GM04503 (cell line): Measurements from ENCODE around the gene HACD2.

Experiments used
- DNase-seq: peaks from one replicate; pipeline ENCODE4 v3.0.0-alpha.2; 2012; ENCODE audit warnings: low read depth

Gene HACD2

GRCh38 chr3:123481071-123481470 lies 103.8 kb downstream of the HACD2 start:
- DNase-seq = no peak

DNA sequence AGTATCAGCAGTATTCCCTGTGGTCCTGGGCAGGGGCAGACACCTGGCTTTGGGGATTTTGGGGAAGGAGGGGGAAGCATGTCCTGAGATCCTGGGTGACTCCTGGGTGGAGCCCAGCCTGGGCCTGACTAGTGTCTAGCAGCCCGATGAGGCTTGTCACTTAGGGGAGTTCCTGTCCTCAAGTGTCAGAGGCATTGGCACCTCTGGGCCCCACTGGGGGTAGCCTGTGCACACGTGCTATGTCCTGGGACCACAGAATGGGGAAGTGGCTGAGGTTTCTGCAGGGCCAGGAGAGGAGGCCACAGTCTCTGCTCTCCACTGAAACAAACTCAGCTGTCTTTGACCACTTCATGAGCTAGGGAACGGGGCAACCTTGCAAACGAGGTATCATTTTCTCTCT lies 104.4 kb downstream of the HACD2 start:
- no peak for DNase-seq

GRCh38 chr3:123479891-123480290 lies 105.0 kb downstream of the HACD2 start:
- DNase-seq = no peak

- no peak for DNase-seq
These were observed 106.5 kb downstream of the HACD2 start for GRCh38 chr3:123478314-123478713.

DNA sequence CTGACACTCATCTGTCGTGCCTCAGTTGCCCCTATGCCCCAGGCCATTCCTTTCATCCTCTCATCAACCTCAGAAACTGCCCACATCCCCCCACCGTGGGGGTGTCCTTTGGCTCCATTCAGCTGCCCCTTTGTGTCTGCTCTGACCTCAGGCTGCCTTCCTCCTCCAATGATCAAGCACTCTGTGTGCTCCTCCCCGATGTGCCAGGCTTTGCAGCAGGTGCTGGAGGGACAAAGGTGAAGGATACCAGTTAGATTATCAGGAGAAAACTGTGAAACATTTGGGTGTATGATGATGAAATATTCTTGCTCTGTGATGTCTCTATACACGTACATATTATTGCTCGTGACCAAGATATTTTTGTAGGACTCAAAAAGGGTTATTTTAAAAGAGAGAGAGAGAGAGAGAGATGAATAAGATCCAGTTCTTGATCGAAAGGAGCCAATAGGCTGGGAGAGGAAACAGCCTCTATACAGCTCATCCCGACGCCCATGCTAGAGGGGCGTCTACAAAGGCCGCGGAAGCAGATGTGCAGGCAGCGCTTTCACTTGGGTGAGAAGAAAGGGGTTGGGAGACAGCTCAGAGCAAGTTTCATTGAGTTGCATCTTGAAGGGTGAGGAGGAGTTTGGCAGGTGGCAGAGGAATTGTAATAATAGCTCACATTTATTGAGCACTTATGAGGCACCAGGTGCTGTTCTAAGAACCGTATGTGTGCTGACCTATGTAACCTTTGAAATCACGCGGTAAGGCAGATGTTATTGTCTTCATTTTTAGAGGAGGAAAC lies 107.7 kb downstream of the HACD2 start:
- DNase-seq = no peak

- DNase-seq = no peak
These were observed 109.1 kb downstream of the HACD2 start for GRCh38 chr3:123475786-123476185.

GRCh38 chr3:123471106-123471505 lies 113.7 kb downstream of the HACD2 start:
- DNase-seq = no peak

GRCh38 chr3:123469323-123469995 lies 115.4 kb downstream of the HACD2 start:
- DNase-seq = no peak

- no peak for DNase-seq
These were observed 117.8 kb downstream of the HACD2 start for GRCh38 chr3:123467046-123467445.

GRCh38 chr3:123464211-123464610 lies 120.6 kb downstream of the HACD2 start:
- DNase-seq = no peak

DNA sequence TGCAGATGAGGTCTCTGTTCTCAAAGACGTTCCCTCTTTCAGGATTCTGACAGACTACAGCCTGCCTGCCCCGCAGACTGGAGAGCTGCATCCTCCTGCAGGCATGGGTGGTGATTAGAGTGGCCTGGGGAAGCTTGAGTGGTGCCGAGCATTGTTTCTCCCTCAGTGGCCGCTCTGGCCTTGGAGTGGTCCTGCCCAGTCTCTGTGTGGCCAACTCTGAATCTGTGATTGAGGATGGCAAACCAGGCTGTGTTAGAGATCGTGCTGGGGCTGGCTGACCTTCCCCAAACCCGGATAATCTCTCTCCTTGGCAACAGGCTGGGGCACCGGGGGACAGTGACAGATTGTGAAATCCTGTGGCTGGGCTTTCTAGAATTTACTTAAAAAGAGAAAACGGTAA lies 125.0 kb downstream of the HACD2 start:
- DNase-seq = no peak

- DNase-seq = no peak
These were observed 126.6 kb downstream of the HACD2 start for GRCh38 chr3:123458255-123458654.

DNA sequence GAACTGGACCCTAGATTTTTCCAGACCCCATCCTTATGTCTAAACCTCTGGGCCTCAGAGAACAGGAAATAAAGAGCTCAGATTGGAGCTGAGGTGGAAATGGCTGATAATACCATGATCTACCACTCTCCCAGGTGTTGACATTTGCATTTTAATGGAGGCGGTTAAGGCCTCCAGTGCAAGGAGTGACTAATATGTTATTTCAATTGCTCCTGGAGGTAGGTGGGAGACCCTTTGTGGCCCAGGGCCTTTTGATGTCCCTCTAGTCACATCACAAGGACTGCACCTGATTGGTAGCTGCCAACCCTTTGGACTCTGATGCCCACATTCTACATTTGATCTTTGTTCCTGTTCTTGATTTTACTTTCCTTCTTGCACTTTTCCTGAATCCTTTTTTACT lies 127.0 kb downstream of the HACD2 start:
- DNase-seq = no peak

GRCh38 chr3:123453675-123454074 lies 131.2 kb downstream of the HACD2 start:
- DNase-seq = no peak

- DNase-seq = no peak
These were observed 133.7 kb downstream of the HACD2 start for GRCh38 chr3:123451186-123451585.

- no peak for DNase-seq
These were observed 134.8 kb downstream of the HACD2 start for GRCh38 chr3:123449997-123450604.

DNA sequence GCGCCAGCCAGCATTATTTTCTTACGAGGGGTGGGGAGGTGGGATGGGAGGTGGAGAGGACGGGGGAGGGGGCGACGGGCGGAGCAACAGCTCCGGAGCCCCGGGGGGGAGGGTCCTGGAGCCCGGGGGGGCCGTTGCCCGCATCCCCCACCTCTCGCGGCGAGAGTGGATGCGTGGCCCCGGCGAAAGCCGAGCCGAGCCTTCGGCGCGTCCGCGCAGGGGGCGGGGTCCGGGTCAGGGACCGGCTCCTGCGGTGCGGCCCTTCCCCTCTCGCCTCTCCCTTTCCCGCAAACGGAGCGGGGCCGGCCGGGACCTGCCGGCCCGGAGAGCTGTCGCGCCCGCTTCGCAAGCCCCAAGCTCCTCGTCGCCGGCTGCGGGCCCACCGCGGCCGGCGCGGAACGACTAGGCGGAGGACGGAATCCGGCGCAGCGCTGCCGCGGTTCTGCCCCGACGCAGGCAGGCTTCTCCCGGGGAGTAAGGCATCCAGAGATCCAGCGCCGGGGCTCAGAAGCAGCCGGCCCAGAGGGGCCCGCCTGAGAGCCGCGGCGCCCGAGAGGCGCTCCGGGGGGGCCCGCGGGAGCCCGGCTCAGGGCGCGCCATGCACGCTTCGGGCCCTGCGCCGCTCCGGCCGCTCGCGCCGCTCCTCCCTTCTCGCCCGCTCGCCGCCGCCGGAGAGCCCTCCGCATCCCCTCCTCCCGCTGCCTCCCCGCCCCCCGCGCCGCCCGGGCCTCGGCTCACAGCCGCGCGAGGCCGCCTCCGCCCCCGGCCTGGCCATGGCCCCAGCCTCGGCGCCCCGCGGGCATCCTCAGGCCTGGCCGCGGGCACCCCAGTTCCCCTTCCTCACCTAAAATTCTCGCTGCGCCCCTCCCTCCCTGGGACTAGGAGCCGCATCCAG lies 135.5 kb downstream of the HACD2 start:
- no peak for DNase-seq

DNA sequence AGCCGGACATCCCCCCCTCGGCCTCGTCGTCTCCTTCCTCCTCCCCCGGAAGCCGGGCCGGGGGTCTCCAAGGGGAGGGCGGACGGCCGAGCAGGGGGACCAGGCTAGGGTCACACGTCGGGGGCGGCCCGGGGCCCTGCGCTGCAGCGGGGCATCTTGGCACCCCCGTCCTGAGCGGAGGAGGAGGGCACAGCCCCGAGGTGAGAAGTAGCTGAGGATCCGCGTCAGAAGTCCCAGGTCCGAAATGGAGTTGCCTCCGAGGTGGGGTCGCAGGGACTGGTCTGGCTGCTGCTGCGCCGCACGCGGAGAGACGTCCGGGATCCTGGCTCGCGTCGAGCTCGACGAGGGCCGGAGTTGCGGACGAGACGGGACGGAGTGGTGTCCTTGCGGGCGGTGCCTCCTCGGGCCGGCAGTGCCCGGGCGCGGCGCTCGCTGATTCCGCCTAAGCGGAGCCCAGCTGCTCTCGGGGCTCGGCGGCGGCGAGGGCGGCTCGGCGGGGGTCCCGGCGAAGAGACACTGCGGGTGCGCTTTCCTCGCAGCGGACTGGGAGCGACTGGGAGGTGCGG lies 136.2 kb downstream of the HACD2 start, which contains the start of gene ADCY5:
ADCY5 (minus strand) TSS at position 555 of the 566 bp plus-strand sequence; CDS start at position 10, 545 bp downstream.
- DNase-seq = no peak

- no peak for DNase-seq
These were observed 136.9 kb downstream of the HACD2 start for GRCh38 chr3:123447749-123448517.

DNA sequence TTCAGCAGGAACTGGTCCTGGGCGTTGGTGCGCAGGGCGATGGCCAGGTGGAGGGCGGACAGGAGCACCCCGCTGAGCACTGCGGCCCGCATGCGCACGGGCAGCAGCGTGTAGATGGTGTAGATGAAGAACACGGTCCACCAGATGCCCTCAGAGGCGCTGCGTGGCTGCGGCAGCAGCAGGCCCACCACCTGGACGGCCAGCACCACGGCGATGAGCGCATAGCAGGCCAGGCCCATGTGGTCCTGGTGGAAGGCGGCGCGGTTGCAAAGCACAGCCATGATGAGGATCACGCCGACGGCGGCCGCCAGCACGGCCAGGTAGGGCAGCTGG lies 137.5 kb downstream of the HACD2 start:
- no peak for DNase-seq

GRCh38 chr3:123446610-123447109 lies 138.2 kb downstream of the HACD2 start:
- no peak for DNase-seq
